Activated T-helper 2 cell treated with anti-CD3 and anti-CD28 coated beads, Interferon-gamma antibody, Interleukin-2, Interleukin-4, amounts not matched to agents 10 μg/mL and 5 μg/mL and 100 μg/mL, durations not matched to agents 14 hours and 24 hours and 36 hours (primary cell): ENCODE measurements around the gene CUX1. TPM values are rescaled to one million over a fixed set of nuclear protein-coding genes. Genes with fewer than 3 reads are reported as not detected.

Experiments used
- DNase-seq: peaks from one replicate; pipeline ENCODE4 v3.0.0; 2021; ENCODE audit warnings: low spot score
- H3K27ac Mint-ChIP-seq: one replicate; pipeline ENCODE4 v1.8.0; 2021; ENCODE audit warnings: mixed read lengths
- H3K27me3 Mint-ChIP-seq: one replicate; pipeline ENCODE4 v1.8.0; 2021; ENCODE audit warnings: low read depth, mixed read lengths
- H3K36me3 Mint-ChIP-seq: one replicate; pipeline ENCODE4 v1.8.0; 2021; ENCODE audit warnings: low read depth, mixed read lengths
- H3K4me1 Mint-ChIP-seq: one replicate; pipeline ENCODE4 v1.8.0; 2021; ENCODE audit warnings: low read depth, mixed read lengths
- H3K4me3 Mint-ChIP-seq: one replicate; pipeline ENCODE4 v1.8.0; 2021; ENCODE audit warnings: low read depth, mild to moderate bottlenecking, moderate library complexity, mixed read lengths
- H3K9me3 Mint-ChIP-seq: one replicate; pipeline ENCODE4 v1.8.0; 2021; ENCODE audit warnings: mixed read lengths
- intact Hi-C: fragments of 100-400 bp; cut with micrococcal nuclease; formaldehyde crosslinking; loops from one replicate; pipeline ENCODE4 v1.15.1; 2023
- total RNA-seq: library from RNA; stranded (reverse); gene quantifications from 2 replicates; pipeline ENCODE4 v1.2.3, GENCODE V29; 2022

The CUX1 gene
- total RNA-seq, 1 donor from 2014 or later = 31.5 TPM

DNA sequence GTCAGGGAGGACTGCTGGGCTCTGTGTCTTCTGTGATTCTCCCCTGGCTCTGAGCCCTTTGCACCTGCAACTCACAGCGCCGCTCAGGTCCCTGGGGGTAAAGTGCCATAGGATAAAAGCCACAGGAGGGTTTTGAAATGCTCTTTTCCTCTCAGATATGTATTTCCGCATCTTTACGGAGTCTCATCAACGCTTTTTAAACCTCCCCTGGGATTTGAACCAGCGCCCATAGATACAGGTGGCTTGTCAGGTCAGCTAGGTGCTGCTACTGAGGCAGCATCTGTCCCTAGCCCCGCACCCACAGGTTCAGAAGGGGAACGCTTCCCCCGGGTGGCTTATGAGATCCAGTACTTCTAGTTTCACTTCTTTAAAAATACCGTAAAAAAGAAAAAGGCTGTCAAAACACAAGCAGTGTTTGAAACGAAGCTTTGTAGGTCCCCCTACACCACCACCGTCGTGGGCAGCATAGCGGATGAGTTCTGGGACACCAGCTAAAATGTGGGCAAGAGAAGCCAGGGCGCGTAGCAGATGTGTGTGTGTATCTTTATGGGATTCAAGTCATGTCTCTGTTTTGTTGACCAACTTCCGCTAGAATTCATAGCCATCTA is 173.5 kb downstream of the CUX1 start:
- no peak overlapping the region for H3K4me3 Mint-ChIP-seq
- DNase-seq = no peak
- H3K36me3 Mint-ChIP-seq = no peaks in the 10 kb centered on the region
- intact Hi-C loops = no loop called here
- H3K27me3 Mint-ChIP-seq = no peaks in the 10 kb centered on the region
- H3K9me3 Mint-ChIP-seq = no peaks in the 10 kb centered on the region
- peaks cover 6% of the 10 kb centered on the region for H3K4me1 Mint-ChIP-seq
- no peak overlapping the region for H3K27ac Mint-ChIP-seq

DNA sequence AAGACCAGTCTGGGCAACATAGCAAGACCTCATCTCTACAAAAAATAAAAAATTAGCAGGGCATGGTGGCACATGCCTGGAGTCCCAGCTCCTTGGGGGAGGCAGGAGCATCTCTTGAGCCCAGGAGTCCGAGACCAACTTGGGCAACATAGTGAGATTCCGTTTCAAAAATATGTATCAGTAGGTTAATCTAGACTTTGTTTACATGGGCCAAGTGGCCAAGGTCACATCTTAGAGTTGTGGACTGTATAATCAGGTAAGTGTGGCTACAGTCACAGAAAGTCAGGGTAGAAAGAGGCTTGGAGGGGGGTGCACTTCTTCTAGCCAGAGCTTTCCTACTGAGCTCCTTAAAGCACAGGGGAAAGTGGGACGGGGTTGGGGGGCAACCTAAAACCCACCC is 174.4 kb downstream of the CUX1 start:
- Mint-ChIP-seq H3K36me3 (no peaks in the 10 kb centered on the region), H3K9me3 (no peaks in the 10 kb centered on the region), H3K27me3 (no peaks in the 10 kb centered on the region), H3K4me1 (peaks cover 6% of the 10 kb centered on the region), H3K27ac (no peak overlapping the region), H3K4me3 (no peak overlapping the region)
- no peak for DNase-seq
- intact Hi-C loops = no loop called here

DNA sequence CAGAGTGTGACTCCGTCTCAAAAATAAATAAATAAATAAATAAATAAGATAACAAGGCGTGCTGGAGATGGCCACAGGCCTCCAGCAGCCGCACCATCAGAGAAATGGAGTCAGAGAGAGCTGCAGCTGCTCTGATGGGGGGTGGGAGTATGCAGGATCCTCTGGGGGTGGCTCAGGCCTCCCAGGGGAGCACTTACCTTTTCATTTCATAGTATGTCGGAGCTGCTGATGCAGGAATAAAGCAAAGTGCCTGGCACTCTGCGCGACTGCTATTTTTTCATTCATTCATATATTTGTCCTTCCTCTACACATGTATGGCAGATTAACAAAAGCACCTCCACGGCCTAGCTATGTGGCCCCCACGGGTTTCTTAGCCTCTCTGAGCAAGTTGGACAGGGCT is 175.9 kb downstream of the CUX1 start:
- H3K36me3 Mint-ChIP-seq = no peaks in the 10 kb centered on the region
- no peak for DNase-seq

DNA sequence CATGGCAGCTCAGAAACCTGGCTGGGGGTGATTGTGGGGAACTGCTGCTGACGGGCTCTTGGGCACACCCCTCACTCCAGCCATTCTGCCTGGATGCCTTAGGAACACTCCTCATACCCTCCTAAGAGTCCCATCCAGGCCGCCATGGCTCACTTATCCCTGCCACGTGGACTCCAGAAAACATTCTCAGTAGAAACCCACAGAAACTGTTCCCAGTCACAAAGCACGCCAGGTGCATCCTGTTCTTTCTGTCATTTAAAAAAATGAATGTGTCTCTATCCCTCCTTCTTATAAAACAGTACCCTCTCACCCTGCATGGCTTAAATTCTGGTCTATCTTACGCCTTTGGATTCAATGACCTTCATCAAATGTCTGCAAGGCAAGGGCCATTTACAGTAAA is 177.7 kb downstream of the CUX1 start:
- Mint-ChIP-seq H3K9me3 (no peaks in the 10 kb centered on the region), H3K36me3 (no peaks in the 10 kb centered on the region), H3K27me3 (no peaks in the 10 kb centered on the region), H3K27ac (no peak overlapping the region), H3K4me1 (peaks cover 6% of the 10 kb centered on the region), H3K4me3 (no peak overlapping the region)
- intact Hi-C loops = no loop called here
- DNase-seq = no peak

More for the DNA sequence above, 175.9 kb downstream of the CUX1 start:
- H3K27ac Mint-ChIP-seq = no peak overlapping the region
- intact Hi-C loops = no loop called here
- H3K27me3 Mint-ChIP-seq = no peaks in the 10 kb centered on the region
- H3K4me1 Mint-ChIP-seq = peaks cover 6% of the 10 kb centered on the region
- H3K4me3 Mint-ChIP-seq = no peak overlapping the region
- no peaks in the 10 kb centered on the region for H3K9me3 Mint-ChIP-seq

DNA sequence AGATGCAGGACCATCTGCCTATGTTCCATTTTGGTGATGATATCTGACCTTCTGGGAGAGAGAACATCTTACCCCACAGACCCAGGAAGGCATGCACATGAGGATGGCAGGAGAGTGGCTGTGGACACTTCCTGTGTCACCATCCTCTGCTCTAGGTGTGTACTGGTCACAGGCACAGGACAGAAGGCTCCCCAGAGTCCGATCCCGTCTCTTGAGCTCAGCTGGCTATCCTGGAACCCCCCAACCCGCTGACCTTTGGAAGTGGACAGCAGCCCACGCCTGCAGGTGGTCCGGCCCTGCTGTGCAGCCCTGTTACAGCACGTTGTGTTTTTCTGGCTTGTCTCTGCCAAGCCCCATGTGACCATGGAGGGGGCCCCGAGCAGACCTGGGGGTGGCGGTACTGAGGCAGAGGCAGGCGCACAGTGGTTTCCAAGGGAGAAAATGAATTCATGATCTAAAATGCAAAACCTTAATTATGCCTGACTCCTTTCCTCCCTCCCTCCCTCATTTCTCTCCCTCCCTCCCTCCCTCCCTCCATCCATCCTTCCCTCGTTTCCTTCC is 178.8 kb downstream of the CUX1 start:
- DNase-seq = no peak
- peaks cover under 1% of the 10 kb centered on the region for H3K4me1 Mint-ChIP-seq
- H3K27ac Mint-ChIP-seq = no peak overlapping the region
- no peaks in the 10 kb centered on the region for H3K27me3 Mint-ChIP-seq
- no peaks in the 10 kb centered on the region for H3K9me3 Mint-ChIP-seq
- intact Hi-C loops = no loop called here
- H3K36me3 Mint-ChIP-seq = no peaks in the 10 kb centered on the region
- no peak overlapping the region for H3K4me3 Mint-ChIP-seq

DNA sequence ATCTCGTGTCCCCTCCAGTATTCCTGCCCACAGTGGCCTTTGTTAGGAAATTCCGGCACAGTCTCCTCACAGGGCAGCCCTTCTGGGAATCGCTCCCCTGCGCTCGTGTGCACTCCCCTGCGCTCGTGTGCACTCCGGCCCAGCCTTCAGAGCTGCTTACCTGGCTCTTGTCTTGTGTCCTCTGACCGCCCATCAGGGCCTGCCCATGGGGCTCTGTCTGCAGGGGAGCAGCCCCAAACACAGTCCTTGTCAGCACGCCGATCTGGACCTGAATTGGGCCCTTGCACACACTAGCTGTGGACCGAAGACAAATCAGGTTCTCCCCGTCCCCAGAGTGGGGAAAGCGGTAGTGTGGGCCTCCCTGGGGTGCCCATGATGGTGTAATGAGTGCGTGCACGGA is 179.4 kb downstream of the CUX1 start:
- H3K4me1 Mint-ChIP-seq = no peaks in the 10 kb centered on the region
- no peak overlapping the region for H3K4me3 Mint-ChIP-seq
- no peak for DNase-seq
- H3K9me3 Mint-ChIP-seq = no peaks in the 10 kb centered on the region
- H3K27ac Mint-ChIP-seq = no peak overlapping the region
- intact Hi-C loops = no loop called here
- no peaks in the 10 kb centered on the region for H3K27me3 Mint-ChIP-seq
- no peaks in the 10 kb centered on the region for H3K36me3 Mint-ChIP-seq

DNA sequence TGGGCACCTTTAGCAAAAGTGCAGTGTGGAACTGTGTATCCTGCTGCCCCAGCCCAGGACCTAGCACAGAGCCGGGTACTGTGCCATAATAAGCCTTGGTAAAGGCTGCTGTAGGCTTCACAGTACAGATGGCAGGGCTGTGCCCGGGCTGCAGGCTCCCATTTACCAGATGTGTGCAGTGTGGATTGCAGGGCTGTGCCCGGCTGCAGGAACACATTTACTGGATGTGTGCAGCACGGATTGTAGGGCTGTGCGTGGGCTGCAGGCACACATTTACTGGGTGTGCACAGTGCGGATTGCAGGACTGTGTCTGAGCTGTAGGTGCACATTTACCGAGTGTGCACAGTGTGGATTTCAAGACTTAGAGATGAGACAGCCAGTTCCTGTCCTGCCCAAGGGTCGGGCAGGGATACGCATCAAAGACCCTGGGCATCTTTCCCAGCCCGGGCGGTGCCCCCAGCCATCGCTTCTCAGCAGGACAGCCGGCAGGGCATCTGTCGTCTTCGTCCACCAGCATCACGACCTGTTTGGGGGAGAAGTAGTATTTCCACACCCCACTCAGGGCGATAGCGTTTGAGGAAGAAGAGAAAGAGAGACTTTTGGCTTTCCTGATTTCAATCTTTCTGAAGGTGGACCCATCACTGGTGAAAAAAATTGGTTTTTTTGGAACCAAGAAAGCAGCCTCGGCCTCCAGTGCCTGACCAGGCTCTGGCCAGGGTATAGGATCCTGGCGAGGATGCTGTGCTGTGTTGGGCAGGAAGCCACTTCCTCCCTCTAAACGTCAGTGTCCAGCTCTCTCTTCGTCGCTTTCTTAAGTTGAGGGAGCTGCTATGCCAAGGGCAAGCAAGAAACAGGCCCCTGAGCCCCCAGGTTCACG is 180.8 kb downstream of the CUX1 start:
- H3K9me3 Mint-ChIP-seq = no peaks in the 10 kb centered on the region
- no peaks in the 10 kb centered on the region for H3K27me3 Mint-ChIP-seq
- no peak for DNase-seq
- no peaks in the 10 kb centered on the region for H3K36me3 Mint-ChIP-seq
- no peak overlapping the region for H3K4me3 Mint-ChIP-seq
- no peak overlapping the region for H3K27ac Mint-ChIP-seq
- intact Hi-C loops = no loop called here
- H3K4me1 Mint-ChIP-seq = no peaks in the 10 kb centered on the region

DNA sequence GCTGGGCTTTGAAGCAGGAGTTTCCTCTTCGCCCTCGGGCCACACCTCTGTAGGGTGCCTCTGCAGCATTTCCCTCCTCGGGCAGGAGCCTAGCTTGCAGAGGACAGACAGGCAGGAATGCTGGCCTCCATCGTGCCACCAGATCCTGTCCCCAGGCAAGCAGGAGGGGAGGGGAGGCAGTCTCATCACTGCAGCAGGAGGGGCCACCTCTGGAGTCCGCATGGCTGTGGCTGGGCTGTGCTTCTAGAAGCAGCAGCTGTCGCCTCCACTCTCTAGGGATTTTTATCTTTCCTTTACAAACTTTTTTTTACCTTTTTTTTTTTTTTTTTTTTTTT is 181.4 kb downstream of the CUX1 start:
- no peaks in the 10 kb centered on the region for H3K9me3 Mint-ChIP-seq
- H3K27ac Mint-ChIP-seq = no peak overlapping the region
- no peak overlapping the region for H3K4me3 Mint-ChIP-seq
- no peaks in the 10 kb centered on the region for H3K4me1 Mint-ChIP-seq
- no peaks in the 10 kb centered on the region for H3K36me3 Mint-ChIP-seq
- intact Hi-C loops = no loop called here
- no peak for DNase-seq
- no peaks in the 10 kb centered on the region for H3K27me3 Mint-ChIP-seq

DNA sequence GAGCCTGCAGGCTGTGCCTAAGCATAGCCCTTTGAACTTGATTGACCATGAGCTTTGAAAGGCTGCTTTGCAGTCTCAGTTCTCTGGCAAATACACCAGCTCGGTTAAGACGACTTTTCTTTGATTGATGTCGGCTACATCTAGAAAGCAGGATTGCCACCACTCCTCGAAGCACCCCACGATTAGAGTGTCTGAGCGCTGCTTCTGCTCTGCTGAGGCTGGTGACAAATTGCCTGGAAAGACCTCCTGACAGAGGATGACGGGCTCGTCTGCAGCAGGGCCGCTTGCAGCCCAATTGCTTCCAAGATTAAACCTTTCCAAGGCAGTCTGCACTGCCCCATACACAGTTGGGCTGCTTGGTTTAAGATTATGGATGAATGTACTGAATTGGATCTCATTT is 182.0 kb downstream of the CUX1 start:
- intact Hi-C loops = no loop called here
- H3K36me3 Mint-ChIP-seq = no peaks in the 10 kb centered on the region
- no peak for DNase-seq
- no peaks in the 10 kb centered on the region for H3K9me3 Mint-ChIP-seq
- no peak overlapping the region for H3K27ac Mint-ChIP-seq
- H3K4me3 Mint-ChIP-seq = no peak overlapping the region
- no peaks in the 10 kb centered on the region for H3K4me1 Mint-ChIP-seq
- H3K27me3 Mint-ChIP-seq = no peaks in the 10 kb centered on the region

DNA sequence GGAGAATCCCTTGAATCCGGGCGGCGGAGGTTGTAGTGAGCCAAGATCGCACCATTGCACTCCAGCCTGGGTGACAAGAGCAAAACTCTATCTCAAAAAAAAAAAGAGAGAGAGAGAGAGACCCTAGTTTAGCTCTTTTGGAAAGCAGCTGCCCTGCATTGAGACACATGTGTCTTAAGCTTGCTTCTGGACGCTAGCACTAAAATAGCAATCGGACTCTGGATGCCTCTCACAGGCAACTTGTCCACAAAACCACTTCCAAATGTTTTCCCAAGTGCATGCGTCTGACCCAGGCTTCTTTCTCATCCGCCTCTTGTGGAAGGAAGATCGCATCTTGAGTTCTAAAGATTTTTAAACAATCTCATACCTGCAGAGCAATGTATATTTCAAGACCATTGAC is 182.7 kb downstream of the CUX1 start:
- Mint-ChIP-seq H3K9me3 (no peaks in the 10 kb centered on the region), H3K27me3 (no peaks in the 10 kb centered on the region), H3K4me3 (no peak overlapping the region), H3K27ac (no peak overlapping the region), H3K4me1 (no peaks in the 10 kb centered on the region), H3K36me3 (no peaks in the 10 kb centered on the region)
- intact Hi-C loops = no loop called here
- DNase-seq = no peak

DNA sequence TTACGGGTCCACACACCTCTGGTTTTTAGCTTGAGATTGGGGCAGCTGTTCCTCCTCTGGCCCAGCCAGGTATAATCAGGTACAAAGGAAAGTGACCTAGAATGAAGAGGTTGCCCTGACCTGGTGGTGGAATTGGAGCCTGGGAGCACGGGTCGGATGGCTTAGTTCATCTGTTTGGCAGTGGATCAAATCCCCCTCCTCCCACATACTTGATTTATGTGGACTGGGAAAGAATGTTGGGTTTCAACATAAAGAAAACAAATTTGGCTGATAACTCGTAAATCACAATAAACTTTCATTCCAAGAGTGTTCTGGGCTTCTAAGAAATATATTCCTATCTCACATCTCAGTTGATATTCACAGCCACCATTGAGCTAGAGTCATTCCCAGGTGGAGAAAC is 186.8 kb downstream of the CUX1 start:
- no peak overlapping the region for H3K4me3 Mint-ChIP-seq
- no peaks in the 10 kb centered on the region for H3K9me3 Mint-ChIP-seq
- intact Hi-C loops = no loop called here
- no peaks in the 10 kb centered on the region for H3K4me1 Mint-ChIP-seq
- no peaks in the 10 kb centered on the region for H3K27me3 Mint-ChIP-seq
- no peaks in the 10 kb centered on the region for H3K36me3 Mint-ChIP-seq
- no peak for DNase-seq
- H3K27ac Mint-ChIP-seq = no peak overlapping the region

DNA sequence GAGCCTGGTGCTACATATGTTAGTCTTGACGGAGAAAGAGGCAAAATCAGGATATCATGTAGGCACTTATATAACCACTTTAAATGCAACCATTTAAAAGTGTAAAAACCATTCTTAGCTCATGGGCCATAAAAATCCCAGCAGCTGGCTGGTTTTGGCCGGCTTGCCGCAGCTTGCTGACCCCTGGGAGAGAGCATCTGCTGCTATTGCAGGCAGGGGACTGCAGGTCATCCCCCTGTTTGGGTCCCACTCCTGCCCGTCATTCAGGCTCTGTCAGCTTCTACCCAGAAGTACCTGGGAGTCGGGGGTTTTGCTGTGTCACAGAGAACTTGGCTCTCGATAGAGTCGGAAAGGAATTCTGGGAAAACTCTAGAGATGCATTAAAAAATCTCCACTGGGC is 187.4 kb downstream of the CUX1 start:
- intact Hi-C loops = no loop called here
- Mint-ChIP-seq H3K9me3 (no peaks in the 10 kb centered on the region), H3K36me3 (no peaks in the 10 kb centered on the region), H3K27ac (no peak overlapping the region), H3K4me3 (no peak overlapping the region), H3K4me1 (no peaks in the 10 kb centered on the region), H3K27me3 (no peaks in the 10 kb centered on the region)
- no peak for DNase-seq

DNA sequence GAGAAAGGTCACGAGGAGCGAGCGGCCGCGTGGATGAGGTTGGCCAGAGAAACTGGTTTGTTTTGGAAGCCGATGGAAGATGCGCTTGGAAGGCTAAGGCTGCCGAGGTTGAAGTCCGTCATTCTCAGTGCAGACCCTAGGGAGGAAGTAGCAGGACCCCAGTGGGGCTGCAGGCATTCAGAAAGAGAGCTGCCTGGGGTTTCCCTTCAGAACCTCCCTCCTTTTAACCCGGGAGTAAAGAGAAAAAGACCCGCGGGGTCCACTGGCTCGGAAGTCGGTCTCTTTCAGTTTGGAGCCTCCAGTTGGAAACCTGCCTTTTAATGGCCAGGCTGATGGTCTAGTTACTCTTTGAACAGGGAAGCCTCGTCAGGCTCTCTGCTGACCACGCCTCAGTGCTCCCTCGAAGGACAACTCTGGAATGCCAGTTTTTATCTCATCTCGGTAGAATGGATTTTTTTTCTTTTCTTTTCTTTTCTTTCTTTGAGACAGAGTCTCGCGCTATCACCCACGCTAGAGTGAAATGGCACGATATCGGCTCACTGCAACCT is 188.6 kb downstream of the CUX1 start:
- intact Hi-C loops = no loop called here
- Mint-ChIP-seq H3K36me3 (no peaks in the 10 kb centered on the region), H3K4me1 (no peaks in the 10 kb centered on the region), H3K4me3 (no peak overlapping the region), H3K27ac (no peak overlapping the region), H3K27me3 (no peaks in the 10 kb centered on the region), H3K9me3 (no peaks in the 10 kb centered on the region)
- no peak for DNase-seq
